Loucy (cell line): Measurements from ENCODE around the gene BMPR1B.

Experiments
- H2AFZ ChIP-seq: fragments of 200-600 bp; sonication (generic); 2 replicates; pipeline ENCODE4 v1.6.0; 2016; ENCODE audit warnings: antibody characterized with exemption, mild to moderate bottlenecking, low read length, moderate library complexity
- H3F3A ChIP-seq: fragments of 200-600 bp; 2 replicates; pipeline ENCODE4 v1.6.0; 2016; ENCODE audit warnings: antibody characterized with exemption, low read depth, mild to moderate bottlenecking
- H3K27me3 ChIP-seq: fragments of 200-600 bp; sonication (generic); 2 replicates; pipeline ENCODE4 v1.6.1; 2014; ENCODE audit warnings: low read length, mild to moderate bottlenecking; ENCODE audit not compliant: insufficient read depth, poor library complexity, severe bottlenecking
- H3K36me3 ChIP-seq: fragments of 200-600 bp; sonication (generic); 2 replicates; pipeline ENCODE4 v1.6.1; 2016; ENCODE audit warnings: low read length; ENCODE audit not compliant: insufficient read depth
- H3K4me1 ChIP-seq: fragments of 200-600 bp; sonication (generic); 2 replicates; pipeline ENCODE4 v1.5.1; 2014; ENCODE audit warnings: low read length, mild to moderate bottlenecking; ENCODE audit not compliant: insufficient read depth, poor library complexity, severe bottlenecking
- H3K4me2 ChIP-seq: fragments of 200-600 bp; sonication (generic); 2 replicates; pipeline ENCODE4 v1.6.0; 2014; ENCODE audit warnings: antibody characterized with exemption, low read length, low read depth, mild to moderate bottlenecking; ENCODE audit not compliant: poor library complexity, severe bottlenecking
- H3K4me3 ChIP-seq: fragments of 200-600 bp; sonication (generic); 2 replicates; pipeline ENCODE4 v1.5.1; 2014; ENCODE audit warnings: low read length, mild to moderate bottlenecking, mixed read lengths; ENCODE audit not compliant: poor library complexity, severe bottlenecking
- H3K79me2 ChIP-seq: fragments of 200-600 bp; sonication (generic); 2 replicates; pipeline ENCODE4 v1.6.1; 2014; ENCODE audit warnings: low read length; ENCODE audit not compliant: insufficient read depth
- H3K9ac ChIP-seq: fragments of 200-600 bp; sonication (generic); 2 replicates; pipeline ENCODE4 v1.6.0; 2014; ENCODE audit warnings: mild to moderate bottlenecking, low read depth, low read length, moderate library complexity; ENCODE audit not compliant: poor library complexity, severe bottlenecking
- H3K9me2 ChIP-seq: fragments of 200-600 bp; sonication (generic); replicated peaks from 2 replicates; pipeline ENCODE4 v1.6.1; 2016; ENCODE audit warnings: low read depth, low read length, mixed read lengths
- H3K9me3 ChIP-seq: fragments of 200-600 bp; sonication (generic); 2 replicates; pipeline ENCODE4 v1.6.1; 2014; ENCODE audit warnings: mild to moderate bottlenecking, antibody characterized with exemption, low read length, low read depth; ENCODE audit not compliant: insufficient read depth
- H4K20me1 ChIP-seq: fragments of 200-600 bp; sonication (generic); 2 replicates; pipeline ENCODE4 v1.6.0; 2014; ENCODE audit warnings: antibody characterized with exemption, low read length, mild to moderate bottlenecking; ENCODE audit not compliant: insufficient read depth, poor library complexity, severe bottlenecking
- CTCF ChIP-seq: fragments of 200-600 bp; sonication (generic); conservative IDR thresholded peaks from 2 replicates; pipeline ENCODE4 v1.5.1; 2014; ENCODE audit warnings: mild to moderate bottlenecking, antibody characterized with exemption, low read length
- EZH2phosphoT487 ChIP-seq: fragments of 200-600 bp; IDR thresholded peaks from 2 replicates; pipeline ENCODE4 v1.6.1; 2018; ENCODE audit warnings: antibody characterized with exemption, mild to moderate bottlenecking, moderate library complexity, borderline replicate concordance

BMPR1B gene

GRCh38 chr4:95188701-95189370 is 431.1 kb downstream of the BMPR1B start:
- TF ChIP-seq CTCF: no peak
- TF ChIP-seq EZH2phosphoT487: no peak
- 0 out of 2 replicates have a peak overlapping the region, but pooled peaks have one; percentile 1 for H2AFZ ChIP-seq

GRCh38 chr4:95190751-95191436 is 433.1 kb downstream of the BMPR1B start:
- no peaks in the 10 kb centered on the region for H3K9me3 ChIP-seq
- no peaks in the 10 kb centered on the region for H3K9me2 ChIP-seq
- H3K4me2 ChIP-seq: no peak overlapping the region
- no peaks in the 10 kb centered on the region for H3K27me3 ChIP-seq
- no peak overlapping the region for H2AFZ ChIP-seq
- peaks cover 3% of the 10 kb centered on the region for H3K4me1 ChIP-seq
- TF ChIP-seq CTCF: no peak
- no peaks in the 10 kb centered on the region for H3K36me3 ChIP-seq
- no peaks in the 10 kb centered on the region for H3F3A ChIP-seq
- H3K79me2 ChIP-seq: no peaks in the 10 kb centered on the region
- H3K4me3 ChIP-seq: no peak overlapping the region
- H4K20me1 ChIP-seq: no peaks in the 10 kb centered on the region
- no peak overlapping the region for H3K9ac ChIP-seq

More at GRCh38 chr4:95188701-95189370, 431.1 kb downstream of the BMPR1B start:
- H3K4me2 ChIP-seq: no peak overlapping the region
- no peaks in the 10 kb centered on the region for H3F3A ChIP-seq
- no peaks in the 10 kb centered on the region for H3K9me2 ChIP-seq
- H3K27me3 ChIP-seq: no peaks in the 10 kb centered on the region
- H3K4me1 ChIP-seq: peaks cover 3% of the 10 kb centered on the region
- H4K20me1 ChIP-seq: no peaks in the 10 kb centered on the region
- no peak overlapping the region for H3K4me3 ChIP-seq
- no peaks in the 10 kb centered on the region for H3K36me3 ChIP-seq
- H3K9me3 ChIP-seq: no peaks in the 10 kb centered on the region
- H3K79me2 ChIP-seq: no peaks in the 10 kb centered on the region
- H3K9ac ChIP-seq: no peak overlapping the region

GRCh38 chr4:95191537-95191936 is 433.8 kb downstream of the BMPR1B start:
- Histone ChIP-seq H3K4me2 (no peak overlapping the region), H3K4me1 (peaks cover 3% of the 10 kb centered on the region), H4K20me1 (no peaks in the 10 kb centered on the region), H3K79me2 (no peaks in the 10 kb centered on the region), H3K27me3 (no peaks in the 10 kb centered on the region), H3K9me3 (no peaks in the 10 kb centered on the region), H2AFZ (no peak overlapping the region), H3F3A (no peaks in the 10 kb centered on the region), H3K9me2 (no peaks in the 10 kb centered on the region), H3K36me3 (no peaks in the 10 kb centered on the region), H3K9ac (no peak overlapping the region), H3K4me3 (no peak overlapping the region)
- TF ChIP-seq EZH2phosphoT487 (no peak), CTCF (no peak)
